ENCODE measurements around the gene CAMTA1.
A peak's percentile ranks its signal among the peaks of the same experiment; 100 is the strongest.

CAMTA1 gene

DNA sequence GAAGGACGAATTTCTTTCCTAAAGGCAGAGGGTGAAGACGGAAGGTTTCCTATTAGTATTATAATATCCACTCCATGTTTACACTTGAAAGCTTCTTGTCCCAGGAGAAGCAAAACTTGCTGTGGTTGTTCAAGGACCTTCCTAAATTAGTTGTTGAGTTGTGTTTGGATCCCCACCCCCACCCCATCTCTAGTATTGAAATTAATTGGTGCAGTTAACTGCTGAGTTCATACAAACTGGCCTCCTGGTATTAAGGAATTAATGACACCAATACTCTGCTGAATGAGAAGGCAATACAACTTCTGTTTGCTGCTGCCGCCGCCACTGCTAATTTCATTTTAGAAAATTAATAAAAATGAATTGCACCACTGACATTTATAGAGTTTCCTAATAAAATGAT lies 308.8 kb downstream of the CAMTA1 start:
- no peak for DNase-seq

GRCh38 chr1:7094509-7094908 lies 309.3 kb downstream of the CAMTA1 start:
- DNase-seq: no peak

- no peak for DNase-seq
These were observed 310.2 kb downstream of the CAMTA1 start for GRCh38 chr1:7095343-7095964.

DNA sequence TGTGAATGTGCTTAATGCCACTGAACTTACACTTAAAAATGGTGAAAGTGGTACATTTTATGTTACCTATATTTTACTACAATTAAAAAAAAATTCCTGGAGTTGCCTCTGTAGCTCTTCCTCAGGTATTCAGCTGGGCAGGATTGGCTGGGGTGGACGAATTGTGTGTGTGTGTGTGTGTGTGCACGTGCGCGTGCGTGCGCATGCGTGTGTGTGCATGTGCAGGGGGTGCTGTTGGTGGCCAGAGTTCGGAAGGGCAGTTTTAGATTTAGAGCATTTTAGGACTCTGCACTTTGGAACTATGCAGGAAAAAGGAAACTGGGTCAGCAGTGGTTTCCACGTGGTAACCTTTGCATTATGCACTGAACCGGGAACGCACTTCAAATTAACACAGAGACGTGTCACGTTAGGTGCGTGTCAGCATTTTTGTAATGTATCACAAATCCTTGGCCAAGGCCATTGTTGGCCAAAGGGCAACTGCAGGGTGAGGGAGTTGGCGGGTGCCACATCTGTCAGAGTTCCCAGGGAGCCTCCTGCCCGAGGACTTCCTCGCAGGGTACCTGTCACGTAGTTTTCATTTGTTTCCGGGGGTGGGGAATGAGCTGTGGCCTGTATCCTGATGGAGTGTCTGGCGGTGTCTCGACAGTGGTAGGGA lies 312.8 kb downstream of the CAMTA1 start:
- no peak for DNase-seq

GRCh38 chr1:7098641-7099040 lies 313.4 kb downstream of the CAMTA1 start:
- DNase-seq: peak; percentile 22

DNA sequence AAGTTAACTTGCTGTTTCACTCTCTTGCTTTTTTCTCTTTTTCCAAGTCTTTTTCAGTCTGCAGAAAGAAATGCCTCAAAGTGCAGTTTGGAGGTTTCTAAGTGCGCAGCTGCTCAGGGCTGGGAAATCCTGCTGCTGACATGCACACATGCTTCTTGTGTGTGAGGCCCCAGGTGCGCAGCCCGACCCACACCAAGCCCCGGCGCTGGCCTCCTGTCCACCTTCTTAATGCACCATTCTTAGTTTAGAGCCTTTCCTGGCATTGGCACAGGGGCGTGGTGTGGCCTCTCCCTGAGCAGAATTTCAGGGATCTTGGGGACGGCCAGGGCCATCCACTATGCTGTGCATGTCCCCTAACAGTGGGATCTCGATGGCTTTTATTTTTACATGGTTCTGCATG lies 315.2 kb downstream of the CAMTA1 start:
- DNase-seq: no peak

- DNase-seq: no peak
These were observed 315.9 kb downstream of the CAMTA1 start for GRCh38 chr1:7101187-7101586.

GRCh38 chr1:7103361-7103782 lies 318.1 kb downstream of the CAMTA1 start:
- no peak for DNase-seq

- no peak for DNase-seq
These were observed 318.6 kb downstream of the CAMTA1 start for GRCh38 chr1:7103874-7104273.

DNA sequence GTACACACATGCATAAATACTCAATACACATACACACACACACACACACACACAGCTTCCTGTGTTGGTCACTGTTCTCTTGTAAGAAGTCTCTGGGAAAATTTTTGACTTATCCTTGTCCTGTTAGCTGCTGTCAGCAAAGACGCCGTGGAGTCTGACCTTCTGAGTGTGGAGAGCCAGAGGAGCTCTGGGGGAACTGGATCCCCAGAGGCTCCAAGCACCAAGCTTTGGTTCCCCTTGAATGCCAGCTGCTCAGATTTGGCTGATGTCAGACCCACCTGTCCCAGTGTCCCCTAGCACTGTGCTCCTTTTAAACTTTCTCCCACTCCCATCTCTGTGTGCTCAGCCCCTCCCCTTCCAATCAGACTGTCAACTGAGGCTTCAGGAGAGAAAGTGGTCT lies 319.1 kb downstream of the CAMTA1 start:
- DNase-seq: peak; percentile 73

GRCh38 chr1:7105269-7105668 lies 320.0 kb downstream of the CAMTA1 start:
- DNase-seq: no peak

DNA sequence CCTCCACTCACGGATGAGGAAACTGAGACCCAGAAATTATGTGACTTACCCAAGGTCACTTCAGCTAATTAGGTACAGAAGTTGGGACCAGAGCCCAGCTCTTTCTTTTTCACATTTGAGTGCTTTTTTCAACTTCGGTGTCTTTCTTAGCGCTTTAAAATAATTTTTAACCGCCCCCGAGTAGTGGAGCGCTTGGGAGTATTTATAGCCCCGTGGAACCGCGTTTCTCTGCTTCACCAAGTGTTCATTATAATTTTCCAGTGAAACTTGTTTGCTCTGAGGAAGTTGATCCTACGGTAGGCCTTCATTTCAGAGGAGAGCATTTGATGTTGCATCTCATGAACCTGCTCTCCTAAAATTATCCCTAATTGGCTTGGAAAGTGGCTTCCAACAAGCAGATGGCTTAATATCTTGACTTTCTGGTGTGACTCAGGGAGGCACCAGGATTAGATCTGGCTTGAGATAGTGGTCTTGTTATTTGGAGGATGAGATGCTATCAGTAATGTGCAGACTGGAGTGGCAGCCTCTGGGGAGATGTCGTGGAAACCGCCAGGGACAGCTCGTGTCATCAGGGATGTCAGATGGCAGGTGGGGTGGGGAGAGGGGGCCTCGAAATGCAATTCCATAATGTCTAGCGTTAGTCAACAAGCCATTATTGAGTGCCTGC lies 321.3 kb downstream of the CAMTA1 start:
- peak; percentile 90 for DNase-seq

DNA sequence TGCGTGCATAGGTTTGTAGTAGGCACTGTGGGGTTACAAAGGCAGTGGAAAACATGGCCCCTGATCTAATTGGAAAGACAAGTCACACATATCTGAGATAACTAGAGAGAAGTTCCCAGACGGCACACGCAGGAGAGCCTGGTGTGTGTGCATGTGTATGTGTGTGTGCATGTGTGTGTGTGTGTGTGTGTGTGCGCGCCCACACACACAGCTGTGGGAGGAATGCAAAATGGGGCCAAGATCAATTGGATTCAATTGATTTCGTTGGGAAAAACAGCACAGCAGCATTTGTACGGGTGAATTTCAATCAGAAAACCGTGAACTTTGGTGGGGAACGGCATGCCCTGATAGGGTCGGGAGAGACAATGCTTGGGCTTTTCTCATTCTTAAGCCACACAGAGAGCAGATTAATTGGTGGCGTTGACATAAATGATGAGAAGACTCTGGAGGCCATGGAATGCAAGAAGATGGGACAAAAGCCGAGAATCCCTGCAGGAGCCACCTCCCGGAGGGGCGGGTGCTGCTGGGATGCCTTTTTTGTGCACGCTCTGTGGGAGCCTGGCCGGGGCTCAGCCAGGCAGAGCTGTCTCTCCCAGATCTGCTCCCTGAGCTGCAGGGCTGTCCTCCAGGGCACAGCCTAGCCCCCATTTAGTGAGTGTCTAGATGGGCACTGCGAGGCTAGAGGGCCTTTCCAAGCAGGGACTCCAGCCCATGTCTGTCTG lies 322.0 kb downstream of the CAMTA1 start:
- DNase-seq: peak; percentile 34

- DNase-seq: no peak
These were observed 323.0 kb downstream of the CAMTA1 start for GRCh38 chr1:7108251-7108650.

- DNase-seq: no peak
These were observed 324.6 kb downstream of the CAMTA1 start for GRCh38 chr1:7109901-7110300.

- peak; percentile 71 for DNase-seq
These were observed 325.1 kb downstream of the CAMTA1 start for GRCh38 chr1:7110321-7110720.

DNA sequence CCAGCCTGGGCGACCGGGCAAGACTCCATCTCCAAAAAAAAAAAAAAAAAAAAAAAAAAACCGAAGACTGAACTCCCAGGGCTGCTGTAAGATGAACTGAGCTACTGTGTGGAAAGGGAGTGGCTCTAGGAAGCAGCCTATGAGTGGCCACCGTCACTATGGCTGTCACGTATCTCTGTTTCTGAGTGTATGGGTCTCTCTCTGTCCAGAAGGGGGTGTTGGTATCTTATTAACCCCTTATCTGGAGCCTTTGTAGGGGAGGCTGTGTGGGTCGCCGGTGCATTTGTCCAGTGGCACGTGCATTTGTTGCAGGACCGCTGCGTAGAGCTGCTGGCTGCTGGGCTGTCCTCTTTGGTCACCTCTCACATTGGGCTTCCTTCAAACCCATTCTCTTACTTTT lies 326.6 kb downstream of the CAMTA1 start:
- DNase-seq: no peak

DNA sequence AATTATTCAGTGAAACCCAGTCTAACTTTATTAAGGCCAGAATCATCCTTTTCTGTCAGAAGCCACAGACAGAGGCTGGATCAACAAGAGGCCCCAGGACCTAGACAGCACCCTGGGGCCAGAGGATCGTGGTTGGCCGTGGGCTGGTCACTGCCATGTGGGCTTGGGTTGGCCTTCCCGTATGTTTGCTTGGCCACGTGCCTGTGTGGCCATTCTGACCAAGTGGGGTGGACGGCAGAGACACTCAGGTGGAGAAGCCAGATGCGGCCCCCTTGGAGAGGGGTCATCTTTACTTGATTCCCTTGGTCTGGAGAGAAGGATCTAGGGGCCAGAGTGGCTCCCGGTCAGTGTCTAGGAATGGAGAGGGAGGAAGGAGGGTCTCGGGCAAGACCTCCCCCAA lies 327.9 kb downstream of the CAMTA1 start:
- no peak for DNase-seq

- no peak for DNase-seq
These were observed 328.6 kb downstream of the CAMTA1 start for GRCh38 chr1:7113822-7114221.

- DNase-seq: no peak
These were observed 330.7 kb downstream of the CAMTA1 start for GRCh38 chr1:7116001-7116400.

GRCh38 chr1:7117399-7118281 lies 332.4 kb downstream of the CAMTA1 start:
- peak; percentile 92 for DNase-seq

DNA sequence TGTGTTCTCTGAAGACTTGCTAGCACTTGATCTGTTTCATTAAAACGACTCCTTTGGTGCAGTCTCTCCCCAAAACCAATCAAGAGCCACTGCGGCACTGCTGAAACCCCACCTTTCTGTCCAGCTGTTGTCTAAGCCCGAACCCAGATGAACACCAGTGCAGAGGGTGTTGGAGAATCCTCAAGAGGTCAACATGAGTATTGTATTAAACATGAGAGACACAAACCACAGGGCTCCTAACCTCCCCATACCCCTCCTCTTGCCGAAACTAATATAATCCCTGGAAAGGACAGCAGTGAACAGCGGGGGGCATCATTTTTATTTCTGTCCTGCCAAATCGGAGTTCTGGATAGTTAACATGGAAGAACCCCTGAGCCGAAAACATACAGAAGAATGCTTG lies 333.9 kb downstream of the CAMTA1 start:
- DNase-seq: peak; percentile 47

Measured in NCI-H82 (cell line).